Occipital lobe (tissue), 1 donor: ENCODE data around the gene ALX3. TPM values are rescaled to one million over a fixed set of nuclear protein-coding genes. Genes with fewer than 3 reads are reported as not detected.

Source experiments
- total RNA-seq: library from RNA; depleted of rRNA; stranded (reverse); fragments of >200 nt; gene quantifications from one replicate; pipeline ENCODE4 v1.2.3, GENCODE V29; 2014

Gene ALX3
- total RNA-seq, 1 donor from 2014 or later: 0.31 TPM

Other genes starting within 250 kb of the ALX3 start
- gene CSF1, start 159.8 kb downstream of the ALX3 start, total RNA-seq: 3.9 TPM
- gene AHCYL1, start 85.9 kb downstream of the ALX3 start, total RNA-seq: 26.4 TPM
- gene STRIP1, start 36.0 kb downstream of the ALX3 start, total RNA-seq: 102 TPM
- gene UBL4B, start 41.8 kb upstream of the ALX3 start, total RNA-seq: not detected
- gene SLC6A17, start 79.8 kb upstream of the ALX3 start, total RNA-seq: 13.9 TPM
- 4.8 TPM for gene KCNC4, start 139.6 kb upstream of the ALX3 start, total RNA-seq